ENCODE data around the gene COL16A1.

Gene COL16A1

GRCh38 chr1:31705080-31705866 is 1.5 kb upstream of the COL16A1 start:
- no peak for DNase-seq

- DNase-seq: no peak
These were observed 658 bp upstream of the COL16A1 start for GRCh38 chr1:31704271-31705079.

GRCh38 chr1:31702836-31703404 is 897 bp downstream of the COL16A1 start:
- no peak for DNase-seq

GRCh38 chr1:31701091-31701736 is 2.6 kb downstream of the COL16A1 start:
- DNase-seq: no peak

- no peak for DNase-seq
These were observed 3.2 kb downstream of the COL16A1 start for GRCh38 chr1:31700468-31701090.

GRCh38 chr1:31699341-31699891 is 4.4 kb downstream of the COL16A1 start:
- no peak for DNase-seq

GRCh38 chr1:31697369-31697984 is 6.3 kb downstream of the COL16A1 start:
- no peak for DNase-seq

GRCh38 chr1:31696242-31696641 is 7.6 kb downstream of the COL16A1 start:
- no peak for DNase-seq

GRCh38 chr1:31695327-31695726 is 8.5 kb downstream of the COL16A1 start:
- no peak for DNase-seq

- no peak for DNase-seq
These were observed 8.9 kb downstream of the COL16A1 start for GRCh38 chr1:31694964-31695313.

- no peak for DNase-seq
These were observed 9.5 kb downstream of the COL16A1 start for GRCh38 chr1:31694069-31694963.

GRCh38 chr1:31693231-31693630 is 10.6 kb downstream of the COL16A1 start:
- no peak for DNase-seq

- no peak for DNase-seq
These were observed 11.9 kb downstream of the COL16A1 start for GRCh38 chr1:31691951-31692350.

- no peak for DNase-seq
These were observed 12.4 kb downstream of the COL16A1 start for GRCh38 chr1:31691446-31691845.

GRCh38 chr1:31690921-31691320 is 12.9 kb downstream of the COL16A1 start:
- no peak for DNase-seq

- DNase-seq: no peak
These were observed 14.0 kb downstream of the COL16A1 start for GRCh38 chr1:31689854-31690253.

- no peak for DNase-seq
These were observed 14.4 kb downstream of the COL16A1 start for GRCh38 chr1:31689379-31689778.

GRCh38 chr1:31688233-31688918 is 15.4 kb downstream of the COL16A1 start:
- DNase-seq: no peak

- no peak for DNase-seq
These were observed 16.2 kb downstream of the COL16A1 start for GRCh38 chr1:31687601-31688000.

GRCh38 chr1:31685795-31686194 is 18.0 kb downstream of the COL16A1 start:
- DNase-seq: no peak

Measured in NCI-H2107 (cell line).